Measurements from ENCODE around the gene PDGFD. TPM values are rescaled to one million over a fixed set of nuclear protein-coding genes. Genes with fewer than 3 reads are reported as not detected.

The PDGFD gene
- polyA plus RNA-seq, 1 donor (not counting 4 experiments of a cell fraction or from before 2014, with no cell fraction given) = 0.28 TPM

DNA sequence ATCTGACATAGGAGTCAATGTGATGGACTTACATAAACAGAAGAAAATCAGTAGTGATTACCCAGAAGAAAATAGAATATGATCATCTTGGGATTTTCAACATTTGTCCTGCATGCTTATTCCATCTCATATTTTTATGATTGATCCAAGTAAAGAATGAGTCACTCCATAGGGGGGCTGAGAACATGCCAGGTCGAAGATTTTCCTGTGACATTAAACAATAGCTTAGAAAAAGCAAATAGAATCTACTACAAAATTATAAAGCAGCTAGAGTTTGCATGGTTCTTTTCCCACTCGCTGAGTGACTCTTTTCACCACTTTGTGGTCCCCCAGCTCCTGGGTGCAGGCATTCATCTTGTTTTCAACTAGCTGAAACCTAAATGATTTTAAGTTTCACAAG, 71.2 kb downstream of the PDGFD start:
- no peak overlapping the region for H3K4me3 ChIP-seq (ENCODE audit: control insufficient read depth in 2 of 3, extremely low read depth in 1 of 3, insufficient read depth in 2 of 3, low read depth in 1 of 3, low read length in 3 of 3)
- H3K27me3 ChIP-seq (ENCODE audit: control insufficient read depth, extremely low read depth, insufficient read depth, low read length) = no peaks in the 10 kb centered on the region
- no peaks in the 10 kb centered on the region for H3K36me3 ChIP-seq (ENCODE audit: control insufficient read depth in 2 of 2, extremely low read depth in 1 of 2, insufficient read depth in 2 of 2, low read length in 2 of 2)
- no peaks in the 10 kb centered on the region for H3K4me1 ChIP-seq (ENCODE audit: control insufficient read depth, extremely low read depth, insufficient read depth, low read length)
- DNase-seq (ENCODE audit: low read depth, low spot score) = no peak
- no peak for TF ChIP-seq EZH2 (IDR thresholded peaks at IDR 0.05; ENCODE audit: low read length)
- TF ChIP-seq, protein P1, sequence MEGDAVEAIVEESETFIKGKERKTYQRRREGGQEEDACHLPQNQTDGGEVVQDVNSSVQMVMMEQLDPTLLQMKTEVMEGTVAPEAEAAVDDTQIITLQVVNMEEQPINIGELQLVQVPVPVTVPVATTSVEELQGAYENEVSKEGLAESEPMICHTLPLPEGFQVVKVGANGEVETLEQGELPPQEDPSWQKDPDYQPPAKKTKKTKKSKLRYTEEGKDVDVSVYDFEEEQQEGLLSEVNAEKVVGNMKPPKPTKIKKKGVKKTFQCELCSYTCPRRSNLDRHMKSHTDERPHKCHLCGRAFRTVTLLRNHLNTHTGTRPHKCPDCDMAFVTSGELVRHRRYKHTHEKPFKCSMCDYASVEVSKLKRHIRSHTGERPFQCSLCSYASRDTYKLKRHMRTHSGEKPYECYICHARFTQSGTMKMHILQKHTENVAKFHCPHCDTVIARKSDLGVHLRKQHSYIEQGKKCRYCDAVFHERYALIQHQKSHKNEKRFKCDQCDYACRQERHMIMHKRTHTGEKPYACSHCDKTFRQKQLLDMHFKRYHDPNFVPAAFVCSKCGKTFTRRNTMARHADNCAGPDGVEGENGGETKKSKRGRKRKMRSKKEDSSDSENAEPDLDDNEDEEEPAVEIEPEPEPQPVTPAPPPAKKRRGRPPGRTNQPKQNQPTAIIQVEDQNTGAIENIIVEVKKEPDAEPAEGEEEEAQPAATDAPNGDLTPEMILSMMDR (optimal IDR thresholded peaks at IDR 0.05 in 1 of 3, IDR thresholded peaks at IDR 0.05 in 1 of 3, conservative IDR thresholded peaks at IDR 0.05 in 1 of 3; ENCODE audit: extremely low read depth in 1 of 3, insufficient read depth in 2 of 3, low read length in 3 of 3) = no peak
- no peaks in the 10 kb centered on the region for H3K9me3 ChIP-seq (ENCODE audit: control insufficient read depth, low read depth, low read length)
- H2AFZ ChIP-seq (ENCODE audit: control insufficient read depth, low read length) = no peak overlapping the region
- no peaks in the 10 kb centered on the region for H4K20me1 ChIP-seq (ENCODE audit: control insufficient read depth, extremely low read depth, insufficient read depth, low read length)
- H3K27ac ChIP-seq (ENCODE audit: control insufficient read depth, insufficient read depth, low read length) = no peak overlapping the region
- H3K79me2 ChIP-seq (ENCODE audit: control insufficient read depth, insufficient read depth, low read length) = no peaks in the 10 kb centered on the region
- H3K9ac ChIP-seq (ENCODE audit: control insufficient read depth, extremely low read depth, insufficient read depth, low read length) = no peak overlapping the region
- H3K9me1 ChIP-seq (ENCODE audit: control insufficient read depth, extremely low read depth, insufficient read depth, low read length) = no peaks in the 10 kb centered on the region
- H3K4me2 ChIP-seq (ENCODE audit: control insufficient read depth, extremely low read depth, insufficient read depth, low read depth, low read length) = no peak overlapping the region
- FAIRE-seq = no peak
- dilution Hi-C loops (cut with MboI; ENCODE audit: extremely low pct_ligation_motif_present, low sequenced_read_pairs) = no loop called here

DNA sequence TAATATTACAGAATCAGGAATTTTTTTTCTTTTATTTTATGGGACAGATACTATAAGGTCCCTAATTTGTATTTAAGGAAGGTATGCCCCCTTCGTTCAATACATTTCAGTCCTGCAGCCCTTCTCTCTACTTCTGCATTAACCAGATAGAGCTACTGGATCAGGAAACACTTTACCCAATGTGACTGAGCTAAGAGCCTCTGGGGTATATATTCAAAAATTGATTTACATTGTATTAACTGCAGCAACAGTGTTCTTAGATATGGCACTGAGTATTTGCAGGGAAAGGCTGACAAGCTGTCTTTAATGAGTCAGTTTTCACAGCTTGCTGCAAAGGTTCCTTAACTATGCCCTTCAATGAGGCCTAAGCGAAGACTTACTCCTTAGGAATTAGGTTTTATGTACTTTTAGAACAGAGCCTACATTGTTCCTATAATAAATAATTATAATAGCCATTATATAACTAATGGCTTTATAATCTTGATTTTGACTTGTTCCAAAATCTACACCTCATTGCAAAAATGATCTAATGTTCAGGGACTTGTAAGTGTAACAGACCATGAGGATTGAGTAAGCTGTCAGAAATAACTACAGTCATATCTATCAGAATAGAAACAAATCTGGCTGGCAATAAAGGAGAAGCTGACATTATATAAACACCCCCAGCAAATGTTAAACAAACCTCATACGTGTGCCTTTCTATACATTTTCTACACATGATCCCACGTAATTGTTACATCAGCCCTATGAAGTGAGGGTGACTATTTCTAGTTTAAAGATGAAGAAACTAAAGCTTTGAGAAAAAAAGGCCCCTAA, 72.5 kb downstream of the PDGFD start:
- Histone ChIP-seq H4K20me1 (ENCODE audit: control insufficient read depth, extremely low read depth, insufficient read depth, low read length) (no peaks in the 10 kb centered on the region), H3K27ac (ENCODE audit: control insufficient read depth, insufficient read depth, low read length) (no peak overlapping the region), H3K4me3 (ENCODE audit: control insufficient read depth in 2 of 3, extremely low read depth in 1 of 3, insufficient read depth in 2 of 3, low read depth in 1 of 3, low read length in 3 of 3) (no peak overlapping the region), H3K36me3 (ENCODE audit: control insufficient read depth in 2 of 2, extremely low read depth in 1 of 2, insufficient read depth in 2 of 2, low read length in 2 of 2) (no peaks in the 10 kb centered on the region), H3K9ac (ENCODE audit: control insufficient read depth, extremely low read depth, insufficient read depth, low read length) (no peak overlapping the region), H3K9me3 (ENCODE audit: control insufficient read depth, low read depth, low read length) (no peaks in the 10 kb centered on the region), H3K79me2 (ENCODE audit: control insufficient read depth, insufficient read depth, low read length) (no peaks in the 10 kb centered on the region), H3K9me1 (ENCODE audit: control insufficient read depth, extremely low read depth, insufficient read depth, low read length) (no peaks in the 10 kb centered on the region), H3K4me1 (ENCODE audit: control insufficient read depth, extremely low read depth, insufficient read depth, low read length) (no peaks in the 10 kb centered on the region), H3K27me3 (ENCODE audit: control insufficient read depth, extremely low read depth, insufficient read depth, low read length) (no peaks in the 10 kb centered on the region), H2AFZ (ENCODE audit: control insufficient read depth, low read length) (no peak overlapping the region), H3K4me2 (ENCODE audit: control insufficient read depth, extremely low read depth, insufficient read depth, low read depth, low read length) (no peak overlapping the region)
- TF ChIP-seq, protein P1 (optimal IDR thresholded peaks at IDR 0.05 in 1 of 3, IDR thresholded peaks at IDR 0.05 in 1 of 3, conservative IDR thresholded peaks at IDR 0.05 in 1 of 3; ENCODE audit: extremely low read depth in 1 of 3, insufficient read depth in 2 of 3, low read length in 3 of 3) = no peak
- no peak for TF ChIP-seq EZH2 (IDR thresholded peaks at IDR 0.05; ENCODE audit: low read length)
- DNase-seq (ENCODE audit: low read depth, low spot score) (no peak), FAIRE-seq (no peak)
- dilution Hi-C loops (cut with MboI; ENCODE audit: extremely low pct_ligation_motif_present, low sequenced_read_pairs) = no loop called here
